Measurements from ENCODE around the gene MTHFD2.
"Not testable (repeated sequence)": the region's sequence is repeated elsewhere in the genome, so short reads cannot be mapped to it uniquely, and the experiment has no call there.

Gene MTHFD2

GRCh38 chr2:74197049-74197448 lies 1.4 kb upstream of the MTHFD2 start:
- DNase-seq (ENCODE audit: low read depth in 3 of 3): no peak

GRCh38 chr2:74198023-74198460 lies 373 bp upstream of the MTHFD2 start:
- no peak for DNase-seq (ENCODE audit: low read depth in 3 of 3)

GRCh38 chr2:74199275-74199701 lies 873 bp downstream of the MTHFD2 start:
- DNase-seq (ENCODE audit: low read depth in 3 of 3): no peak

- DNase-seq (ENCODE audit: low read depth in 3 of 3): no peak
These were observed 1.5 kb downstream of the MTHFD2 start for GRCh38 chr2:74199871-74200305.

- no peak for DNase-seq (ENCODE audit: low read depth in 3 of 3)
These were observed 2.8 kb downstream of the MTHFD2 start for GRCh38 chr2:74201196-74201595.

GRCh38 chr2:74201596-74201995 lies 3.2 kb downstream of the MTHFD2 start:
- no peak for DNase-seq (ENCODE audit: low read depth in 3 of 3)

GRCh38 chr2:74204436-74204835 lies 6.0 kb downstream of the MTHFD2 start:
- no peak for DNase-seq (ENCODE audit: low read depth in 3 of 3)

GRCh38 chr2:74205113-74205512 lies 6.7 kb downstream of the MTHFD2 start:
- DNase-seq (ENCODE audit: low read depth in 3 of 3): no peak

GRCh38 chr2:74205596-74205995 lies 7.2 kb downstream of the MTHFD2 start:
- DNase-seq (ENCODE audit: low read depth in 3 of 3): no peak

GRCh38 chr2:74206180-74206688 lies 7.8 kb downstream of the MTHFD2 start:
- DNase-seq (ENCODE audit: low read depth in 3 of 3): no peak

- DNase-seq (ENCODE audit: low read depth in 3 of 3): no peak
These were observed 14.4 kb downstream of the MTHFD2 start for GRCh38 chr2:74212702-74213410.

GRCh38 chr2:74215771-74216170 lies 17.4 kb downstream of the MTHFD2 start:
- DNase-seq (ENCODE audit: low read depth in 3 of 3): not testable (repeated sequence)

GRCh38 chr2:74216642-74217041 lies 18.2 kb downstream of the MTHFD2 start:
- no peak for DNase-seq (ENCODE audit: low read depth in 3 of 3)

- no peak for DNase-seq (ENCODE audit: low read depth in 3 of 3)
These were observed 21.6 kb downstream of the MTHFD2 start for GRCh38 chr2:74219846-74220486.

- DNase-seq (ENCODE audit: low read depth in 3 of 3): no peak
These were observed 22.7 kb downstream of the MTHFD2 start for GRCh38 chr2:74221091-74221490.

GRCh38 chr2:74221604-74222299 lies 23.3 kb downstream of the MTHFD2 start:
- DNase-seq (ENCODE audit: low read depth in 3 of 3): no peak

- no peak for DNase-seq (ENCODE audit: low read depth in 3 of 3)
These were observed 23.9 kb downstream of the MTHFD2 start for GRCh38 chr2:74222300-74222650.

GRCh38 chr2:74223941-74224770 lies 25.7 kb downstream of the MTHFD2 start:
- DNase-seq (ENCODE audit: low read depth in 3 of 3): no peak

- DNase-seq (ENCODE audit: low read depth in 3 of 3): no peak
These were observed 27.5 kb downstream of the MTHFD2 start for GRCh38 chr2:74225698-74226459.

- DNase-seq (ENCODE audit: low read depth in 3 of 3): no peak
These were observed 28.3 kb downstream of the MTHFD2 start for GRCh38 chr2:74226648-74227213.

GRCh38 chr2:74227646-74228045 lies 29.2 kb downstream of the MTHFD2 start:
- DNase-seq (ENCODE audit: low read depth in 3 of 3): no peak
